ENCODE results near the gene SLIT3. TPM values are rescaled to one million over a fixed set of nuclear protein-coding genes. Genes with fewer than 3 reads are reported as not detected.
"Not testable (repeated sequence)": the region's sequence is repeated elsewhere in the genome, so short reads cannot be mapped to it uniquely, and the experiment has no call there.

Gene SLIT3
- total RNA-seq, 1 donor from 2014 or later = 7.4 TPM

- no peak for DNase-seq (ENCODE audit: extremely low read depth, low read depth, low spot score)
Observed at GRCh38 chr5:168647083-168647482, 653.9 kb downstream of the SLIT3 start.

GRCh38 chr5:168646335-168646734, 654.6 kb downstream of the SLIT3 start:
- DNase-seq (ENCODE audit: extremely low read depth, low read depth, low spot score) = no peak

GRCh38 chr5:168645195-168645594, 655.7 kb downstream of the SLIT3 start:
- no peak for DNase-seq (ENCODE audit: extremely low read depth, low read depth, low spot score)

GRCh38 chr5:168642019-168642418, 658.9 kb downstream of the SLIT3 start:
- DNase-seq (ENCODE audit: extremely low read depth, low read depth, low spot score) = no peak

- not testable (repeated sequence) for DNase-seq (ENCODE audit: extremely low read depth, low read depth, low spot score)
Observed at GRCh38 chr5:168638846-168639245, 662.1 kb downstream of the SLIT3 start.

- no peak for DNase-seq (ENCODE audit: extremely low read depth, low read depth, low spot score)
Observed at GRCh38 chr5:168637793-168638192, 663.1 kb downstream of the SLIT3 start.

- DNase-seq (ENCODE audit: extremely low read depth, low read depth, low spot score) = no peak
Observed at GRCh38 chr5:168637281-168637680, 663.7 kb downstream of the SLIT3 start.

- not testable (repeated sequence) for DNase-seq (ENCODE audit: extremely low read depth, low read depth, low spot score)
Observed at GRCh38 chr5:168630958-168631357, 670.0 kb downstream of the SLIT3 start.

GRCh38 chr5:168624850-168625364, 676.0 kb downstream of the SLIT3 start:
- no peak for DNase-seq (ENCODE audit: extremely low read depth, low read depth, low spot score)

- DNase-seq (ENCODE audit: extremely low read depth, low read depth, low spot score) = no peak
Observed at GRCh38 chr5:168620807-168621206, 680.1 kb downstream of the SLIT3 start.

GRCh38 chr5:168614661-168615060, 686.3 kb downstream of the SLIT3 start:
- DNase-seq (ENCODE audit: extremely low read depth, low read depth, low spot score) = no peak

- no peak for DNase-seq (ENCODE audit: extremely low read depth, low read depth, low spot score)
Observed at GRCh38 chr5:168613996-168614395, 686.9 kb downstream of the SLIT3 start.

GRCh38 chr5:168613396-168613795, 687.5 kb downstream of the SLIT3 start:
- DNase-seq (ENCODE audit: extremely low read depth, low read depth, low spot score) = no peak

GRCh38 chr5:168612996-168613395, 687.9 kb downstream of the SLIT3 start:
- no peak for DNase-seq (ENCODE audit: extremely low read depth, low read depth, low spot score)

GRCh38 chr5:168612123-168612522, 688.8 kb downstream of the SLIT3 start:
- DNase-seq (ENCODE audit: extremely low read depth, low read depth, low spot score) = no peak

Measured in glomerular endothelial cell (primary cell).